T-helper 2 cell treated with Interferon-gamma antibody and Interleukin-4, amounts not matched to agents 100 ng/mL and 5 ng/mL, for 36 hours (primary cell): ENCODE measurements around the gene BNIP3. TPM values are rescaled to one million over a fixed set of nuclear protein-coding genes. Genes with fewer than 3 reads are reported as not detected.

ENCODE experiments used
- intact Hi-C: fragments of 100-400 bp; cut with micrococcal nuclease; formaldehyde crosslinking; loops from one replicate; pipeline ENCODE4 v1.15.1; 2023
- total RNA-seq: library from RNA; stranded (reverse); gene quantifications from 2 replicates; pipeline ENCODE4 v1.2.3, GENCODE V29; 2022

BNIP3 gene, protein sequence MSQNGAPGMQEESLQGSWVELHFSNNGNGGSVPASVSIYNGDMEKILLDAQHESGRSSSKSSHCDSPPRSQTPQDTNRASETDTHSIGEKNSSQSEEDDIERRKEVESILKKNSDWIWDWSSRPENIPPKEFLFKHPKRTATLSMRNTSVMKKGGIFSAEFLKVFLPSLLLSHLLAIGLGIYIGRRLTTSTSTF
- 39.9 and 41.0 TPM in 2 replicates for total RNA-seq

DNA sequence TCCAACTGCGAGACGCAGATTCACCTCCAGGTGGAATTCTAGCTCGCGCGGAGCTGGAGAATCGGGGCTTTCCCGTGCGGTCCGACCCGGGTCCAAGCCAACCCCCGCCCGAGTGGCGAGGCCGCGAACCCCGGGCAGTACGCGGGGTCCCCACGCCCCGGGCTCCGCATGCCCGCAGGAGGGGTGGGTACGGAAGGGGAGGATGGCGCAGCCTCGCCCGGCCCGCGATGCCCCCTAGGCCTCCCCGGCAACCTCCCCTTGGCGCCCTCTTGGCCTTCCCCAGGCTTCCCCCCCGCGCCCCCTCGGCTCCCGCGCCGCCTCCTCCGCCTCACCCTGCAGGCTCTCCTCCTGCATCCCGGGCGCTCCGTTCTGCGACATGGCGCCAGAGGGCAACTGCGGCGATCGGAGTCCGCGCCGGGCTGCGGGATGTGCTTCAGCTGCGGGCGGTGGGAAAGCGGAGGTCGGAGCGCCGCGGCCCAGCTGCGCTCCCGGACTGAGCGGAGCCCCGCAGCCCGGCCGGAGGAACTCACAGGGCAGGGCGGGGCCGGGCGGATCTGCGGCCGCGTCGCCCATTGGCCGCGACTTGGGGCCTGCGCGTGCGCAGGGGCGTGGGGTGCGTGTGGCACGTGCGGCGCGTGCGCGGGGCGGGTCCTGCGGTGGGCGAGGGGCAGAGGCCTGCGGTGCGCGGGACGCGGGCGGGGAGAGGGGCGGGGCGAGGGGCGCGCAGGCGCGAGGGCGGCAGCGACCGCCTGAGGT, at the start of gene BNIP3:
Gene BNIP3, minus strand, starts transcription at position 495 of the 756 bp plus-strand sequence. Its CDS starts 117 bp downstream, at position 378.
- intact Hi-C loops = loop anchor here (1.0 to 10.0 kb wide), 4 partner anchors 9 to 351 kb away; partner anchors contain the start of gene LRRC27

DNA sequence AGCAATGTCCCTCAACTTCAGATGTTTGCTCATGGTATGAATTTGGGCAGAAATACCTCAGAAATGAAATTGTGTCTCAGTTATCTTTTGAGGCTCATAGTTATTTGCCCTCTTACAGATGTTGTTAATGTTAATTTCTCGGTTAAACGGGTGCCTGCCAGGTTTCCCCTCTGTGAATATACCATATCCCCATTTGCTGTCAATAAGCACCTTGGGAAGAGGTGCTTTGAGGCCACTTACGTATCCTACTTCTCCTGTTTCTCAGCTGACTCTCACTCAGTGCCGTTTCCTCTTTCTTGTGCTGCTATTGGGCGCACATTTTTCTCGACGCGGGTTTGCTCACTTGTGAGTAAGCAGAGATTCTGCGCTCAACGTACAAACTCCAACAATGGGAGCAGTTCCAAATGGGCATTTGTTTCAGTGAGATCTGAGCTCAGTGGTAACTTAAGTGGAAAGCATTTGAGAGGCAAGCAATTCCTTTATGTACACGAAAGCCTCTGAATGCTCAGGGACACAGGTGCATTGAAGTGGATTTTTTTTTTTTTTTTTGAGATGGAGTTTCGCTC, 49.3 kb upstream of the BNIP3 start:
- intact Hi-C loops = no loop called here

DNA sequence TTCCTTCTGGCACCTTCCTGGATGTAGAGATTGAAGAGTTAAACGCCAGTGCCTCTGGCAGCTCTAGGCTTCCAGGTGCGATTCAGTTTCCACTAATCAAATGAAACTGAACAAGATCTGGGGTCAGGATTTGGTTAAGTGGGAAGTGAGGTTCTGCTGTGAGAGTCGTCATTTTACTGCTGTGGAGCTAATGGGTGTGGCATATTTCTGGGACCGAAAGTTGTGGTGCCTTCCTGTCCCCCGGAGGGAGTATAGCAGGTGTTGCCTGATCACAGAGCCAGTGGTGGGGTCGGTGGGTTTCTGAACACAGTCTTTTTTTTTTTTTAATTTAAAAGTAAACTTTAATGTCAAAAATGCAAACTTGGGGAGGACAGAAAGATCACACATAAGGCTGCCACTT, 47.0 kb upstream of the BNIP3 start:
- intact Hi-C loops = no loop called here

DNA sequence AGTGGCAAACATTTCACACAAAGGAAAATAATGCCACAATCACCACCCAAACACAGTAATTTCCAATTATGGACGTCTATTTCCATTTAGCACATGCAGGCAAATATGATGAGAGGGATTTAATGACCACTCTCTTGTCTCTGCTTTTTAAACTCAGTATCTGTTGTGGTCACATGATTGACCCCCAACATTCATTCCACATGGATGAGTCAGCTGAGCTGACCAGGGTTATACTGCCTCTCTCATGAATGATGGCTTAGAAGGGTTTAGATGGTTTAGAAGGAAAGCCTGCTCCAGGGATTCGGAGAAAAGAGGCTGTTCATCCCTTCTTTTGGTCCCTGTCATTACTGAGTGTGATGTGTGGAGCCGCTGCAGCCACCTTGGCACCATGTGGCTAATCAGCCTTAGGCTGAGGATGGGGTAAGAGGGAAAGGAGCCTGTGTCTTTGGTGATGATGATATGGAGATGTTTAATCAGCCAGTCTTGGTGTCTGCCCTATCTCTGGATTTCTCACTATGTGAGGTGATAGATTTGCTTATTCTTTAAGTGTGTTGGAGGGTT, 45.8 kb upstream of the BNIP3 start:
- intact Hi-C loops = no loop called here

DNA sequence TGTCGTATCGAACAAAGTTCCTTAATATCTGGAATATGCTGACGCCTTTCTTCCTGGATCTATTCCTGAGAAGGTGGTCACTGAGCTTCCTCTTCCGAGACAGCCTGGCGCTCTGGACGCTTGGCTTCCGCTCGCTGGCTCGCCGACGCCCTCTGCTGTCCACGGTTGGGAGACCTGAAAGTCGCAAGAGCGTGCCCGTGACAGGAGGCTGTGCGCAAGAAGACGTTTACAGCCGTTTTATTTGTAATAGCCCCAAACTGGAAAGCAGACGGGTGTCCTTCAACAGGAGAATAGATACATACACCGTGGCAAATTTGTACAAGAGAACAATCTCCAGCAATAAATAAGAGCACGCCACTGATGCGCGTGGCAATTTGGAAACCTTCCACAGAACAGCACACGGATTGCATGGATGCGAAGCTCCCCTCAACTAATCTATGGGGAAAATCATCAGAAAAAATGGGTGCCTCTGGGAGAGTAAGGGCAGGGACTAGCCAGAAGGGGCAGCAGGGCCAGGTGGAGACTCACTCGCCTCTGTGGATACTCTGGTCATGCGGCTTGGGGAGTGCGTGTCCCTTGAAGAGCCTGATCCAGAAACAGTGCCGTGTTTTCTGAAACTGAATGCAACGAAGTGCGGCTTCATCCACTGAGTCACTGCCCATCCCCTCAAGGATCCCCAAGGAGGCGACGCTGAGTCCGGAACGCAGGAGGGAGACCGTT, 41.5 kb upstream of the BNIP3 start:
- intact Hi-C loops = loop anchor here (1.0 to 5.0 kb wide), 3 partner anchors 51 to 138 kb away; partner anchors contain the start of gene PPP2R2D

DNA sequence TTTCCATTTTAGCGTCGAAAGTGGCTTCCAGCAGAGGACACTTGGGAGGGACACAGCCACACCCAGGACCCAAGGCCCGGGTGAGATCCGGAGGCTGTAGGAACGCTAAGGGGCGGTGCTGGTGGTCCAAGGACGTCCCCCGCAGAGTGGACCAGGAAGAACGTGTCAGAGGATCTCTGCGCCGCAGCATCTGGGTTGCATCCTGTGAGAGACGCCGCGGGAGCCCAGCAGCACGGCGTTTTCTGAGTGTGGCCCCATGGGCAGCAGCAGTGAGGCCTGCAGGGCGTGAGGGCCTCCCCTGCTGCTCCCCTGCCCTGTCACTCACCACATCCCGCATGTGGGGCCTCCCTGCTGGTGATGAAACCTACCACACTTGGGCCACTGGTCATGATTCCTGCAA, 40.5 kb upstream of the BNIP3 start:
- intact Hi-C loops = loop anchor here (5.0 kb wide), 2 partner anchors 50 to 120 kb away; partner anchors contain the start of gene PPP2R2D

DNA sequence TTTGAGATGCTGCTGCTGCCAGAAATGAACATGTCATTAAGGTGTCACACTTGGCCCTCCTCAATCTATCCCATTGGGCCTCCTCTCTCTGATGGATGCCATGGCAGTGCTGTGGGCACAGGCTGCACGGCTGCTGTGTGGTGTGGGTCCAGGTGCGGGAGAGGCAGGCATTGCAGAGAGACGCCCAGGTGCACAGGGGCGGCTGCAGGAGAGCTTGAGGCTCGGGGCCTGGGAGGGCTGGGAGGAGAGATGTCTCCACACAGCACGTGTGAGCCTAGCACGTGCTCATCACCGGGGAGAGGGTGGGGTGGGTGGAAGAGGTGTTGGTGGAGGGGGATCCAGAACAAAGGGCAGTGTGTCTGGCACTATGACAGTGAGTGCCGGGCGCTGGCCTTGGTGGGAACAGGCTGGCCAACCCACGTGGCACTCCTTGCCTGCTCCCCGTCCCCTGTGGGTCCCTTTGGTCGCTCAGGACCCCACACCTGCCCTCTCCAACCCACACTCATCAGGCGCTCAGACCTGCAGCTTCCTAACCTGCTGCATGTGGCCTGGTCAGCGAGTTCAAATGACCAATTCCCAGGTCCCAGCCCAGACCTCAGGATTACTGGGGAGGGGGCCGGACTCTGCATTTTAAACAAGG, 39.9 kb upstream of the BNIP3 start:
- intact Hi-C loops = loop anchor here (5.0 kb wide), 2 partner anchors 49 to 119 kb away; partner anchors contain the start of gene PPP2R2D

DNA sequence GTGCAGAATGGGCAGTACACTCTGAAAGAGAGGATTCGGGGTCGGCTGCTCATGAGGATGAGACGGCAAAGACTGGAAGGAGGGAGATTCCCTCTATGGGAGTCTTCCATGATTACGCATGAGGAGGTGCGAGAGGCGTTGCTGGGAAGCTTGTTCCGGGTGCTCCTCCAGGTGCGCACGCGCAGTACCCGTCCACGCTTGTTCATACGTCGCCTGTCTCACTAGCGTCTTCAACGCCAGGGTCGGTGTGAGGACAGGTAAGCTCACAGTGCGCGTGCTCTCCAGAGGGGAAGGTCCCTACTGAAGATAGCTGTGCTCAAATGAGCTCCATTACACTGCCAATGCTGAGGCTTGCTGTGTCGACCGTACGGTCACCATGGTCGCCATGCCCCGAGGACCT, 39.3 kb upstream of the BNIP3 start:
- intact Hi-C loops = loop anchor here (5.0 kb wide), 2 partner anchors 49 to 119 kb away; partner anchors contain the start of gene PPP2R2D

DNA sequence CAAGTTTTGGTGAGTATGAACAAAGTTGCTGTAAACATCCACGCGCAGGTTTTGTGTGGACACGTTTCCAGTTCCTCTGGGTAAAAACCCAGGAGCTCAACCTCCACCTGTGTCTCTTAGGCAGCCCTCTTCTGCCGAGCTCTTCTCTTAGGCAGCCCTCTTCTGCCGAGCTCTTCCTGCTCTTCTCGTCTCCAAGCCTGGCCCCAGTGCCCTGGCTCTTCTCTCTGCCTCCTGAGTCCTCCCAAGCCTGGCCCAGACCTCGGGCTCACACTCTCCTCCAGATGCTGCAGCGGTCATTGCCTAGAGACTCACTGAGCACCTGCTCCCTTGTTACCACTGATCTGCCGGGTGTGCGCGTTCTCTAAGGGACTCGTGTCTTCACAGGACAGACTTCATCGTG, 38.7 kb upstream of the BNIP3 start:
- intact Hi-C loops = loop anchor here (5.0 kb wide), 2 partner anchors 48 to 118 kb away; partner anchors contain the start of gene PPP2R2D

DNA sequence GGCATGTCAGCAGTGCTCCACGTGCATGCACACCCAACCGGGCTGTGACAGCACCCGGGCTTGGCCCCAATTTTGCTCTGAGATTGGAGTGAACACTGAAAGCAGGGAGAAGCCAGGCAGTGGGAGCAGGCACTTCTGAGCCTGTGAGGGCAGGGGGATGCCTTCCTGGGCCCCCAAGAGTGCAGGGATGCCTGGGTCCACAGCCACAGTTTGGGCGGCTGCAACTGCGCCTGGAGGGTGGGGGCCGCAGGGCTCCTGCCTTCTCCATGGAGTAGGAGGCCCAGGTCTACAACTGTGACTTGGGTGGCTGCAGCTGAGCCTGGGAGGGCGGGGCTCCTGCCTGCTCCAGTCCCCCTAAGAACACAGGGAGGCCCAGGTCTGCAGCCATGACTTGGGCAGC, 37.6 kb upstream of the BNIP3 start:
- intact Hi-C loops = no loop called here

DNA sequence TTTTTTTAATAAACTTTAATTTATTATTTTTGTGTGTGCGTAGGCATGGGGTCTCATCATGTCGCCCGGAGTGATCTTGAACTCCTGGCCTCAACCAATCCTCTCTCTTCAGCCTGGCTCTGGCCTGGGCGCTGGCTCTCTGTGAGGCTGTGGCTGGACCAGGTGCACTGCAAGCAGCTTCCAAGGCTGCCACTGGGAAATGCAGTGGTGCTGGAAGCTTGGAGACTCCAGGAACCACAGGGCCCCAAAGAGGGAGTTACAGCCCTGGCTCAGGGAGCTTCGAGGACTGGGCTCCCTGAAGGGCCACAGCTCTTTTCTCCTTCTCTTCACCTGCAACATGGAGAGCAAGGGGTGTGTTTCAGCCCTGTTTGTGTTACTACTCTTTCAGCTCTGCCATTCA, 36.7 kb upstream of the BNIP3 start:
- intact Hi-C loops = no loop called here

DNA sequence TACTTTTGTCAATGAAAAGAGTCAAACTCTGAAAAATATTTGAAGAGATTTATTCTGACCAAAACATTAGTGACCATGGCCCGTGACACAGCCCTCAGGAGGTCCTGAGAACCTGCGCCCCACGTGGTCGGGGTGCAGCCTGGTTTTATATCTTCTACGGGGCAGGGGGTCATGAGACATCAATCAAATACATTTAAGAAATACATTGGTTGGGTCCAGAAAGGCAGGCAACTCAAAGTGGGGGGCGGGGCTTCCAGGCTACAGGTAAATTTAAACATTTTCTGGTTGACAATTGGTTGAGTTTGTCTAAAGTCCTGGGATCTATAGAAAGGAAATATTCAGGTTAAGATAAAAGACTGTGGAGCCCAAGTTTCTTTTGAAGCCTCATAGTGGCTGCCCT, 34.8 kb upstream of the BNIP3 start:
- intact Hi-C loops = no loop called here

DNA sequence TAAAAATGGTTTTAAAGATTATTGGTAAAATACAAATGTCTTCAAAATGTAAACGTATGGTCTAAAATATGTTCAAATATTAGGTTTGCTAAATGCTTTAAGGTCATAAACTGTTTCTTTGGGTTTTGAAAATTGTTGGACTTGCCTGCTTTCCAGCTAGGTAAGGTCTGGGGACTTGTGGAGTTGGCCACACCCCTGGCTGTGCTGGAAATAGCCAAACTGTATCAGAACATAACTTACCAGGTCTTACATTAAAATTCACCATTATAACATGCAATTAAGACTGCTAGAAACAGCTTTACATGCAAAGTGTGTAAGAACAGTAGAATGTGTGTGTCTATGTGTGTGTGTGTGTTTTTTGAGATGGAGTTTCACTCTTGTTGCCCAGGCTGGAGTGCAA, 29.7 kb upstream of the BNIP3 start:
- intact Hi-C loops = no loop called here

DNA sequence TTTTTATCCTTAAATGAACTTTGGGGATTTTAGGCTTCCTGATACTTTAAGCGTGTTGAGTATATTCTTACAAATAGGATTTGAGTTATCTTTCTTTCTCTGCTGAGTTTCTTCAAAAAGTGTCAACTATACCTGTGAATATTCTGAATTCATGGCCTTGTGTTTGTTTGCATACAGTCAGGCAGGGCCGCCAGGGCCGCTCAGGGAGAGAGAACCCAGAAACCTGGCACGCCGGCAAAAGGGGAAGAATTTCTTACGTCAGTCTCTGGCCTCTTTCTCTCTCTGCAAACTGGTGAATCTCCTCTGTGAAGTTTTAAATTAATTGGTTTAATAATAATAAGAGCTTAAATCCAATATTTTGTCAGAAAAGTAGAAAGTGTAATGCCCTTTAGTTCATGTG, 29.3 kb upstream of the BNIP3 start:
- intact Hi-C loops = no loop called here

DNA sequence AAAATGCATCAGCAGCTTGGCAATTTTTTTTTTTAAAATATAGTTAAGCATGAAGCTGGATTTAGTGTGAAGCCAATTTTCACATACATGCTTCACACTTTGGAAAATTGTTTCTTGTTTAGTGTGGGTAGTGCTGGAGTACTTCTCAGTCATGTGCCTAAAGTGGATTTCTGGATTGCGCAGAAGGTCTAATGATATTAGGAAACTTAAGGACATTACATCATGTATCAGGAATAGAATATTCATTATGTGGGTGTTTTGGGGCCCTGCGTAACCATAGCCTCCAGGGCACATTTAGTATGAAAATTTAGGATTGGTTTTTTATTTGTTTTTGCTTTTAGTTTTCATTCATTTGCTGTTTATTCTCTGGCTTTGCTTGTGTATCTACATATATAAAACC, 28.8 kb upstream of the BNIP3 start:
- intact Hi-C loops = no loop called here

DNA sequence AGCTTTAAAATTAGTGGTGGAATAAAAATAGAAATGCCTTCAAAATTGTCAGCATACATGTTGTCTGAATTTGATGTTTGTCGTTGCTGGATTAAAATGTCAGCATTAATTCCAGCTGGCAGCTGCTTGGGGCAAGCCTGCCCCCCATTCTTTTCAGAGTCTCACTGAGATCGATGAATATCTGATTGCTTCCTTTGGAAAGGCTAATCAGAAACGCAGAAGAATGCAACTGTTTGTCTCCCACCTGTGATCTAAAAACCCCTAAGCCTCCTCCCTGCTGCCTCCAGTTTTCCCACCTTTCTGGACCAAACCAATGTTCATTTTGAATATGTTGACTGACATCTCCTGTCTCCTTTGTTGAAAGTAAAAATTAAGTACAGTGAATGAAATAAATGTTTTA, 27.9 kb upstream of the BNIP3 start:
- intact Hi-C loops = no loop called here

DNA sequence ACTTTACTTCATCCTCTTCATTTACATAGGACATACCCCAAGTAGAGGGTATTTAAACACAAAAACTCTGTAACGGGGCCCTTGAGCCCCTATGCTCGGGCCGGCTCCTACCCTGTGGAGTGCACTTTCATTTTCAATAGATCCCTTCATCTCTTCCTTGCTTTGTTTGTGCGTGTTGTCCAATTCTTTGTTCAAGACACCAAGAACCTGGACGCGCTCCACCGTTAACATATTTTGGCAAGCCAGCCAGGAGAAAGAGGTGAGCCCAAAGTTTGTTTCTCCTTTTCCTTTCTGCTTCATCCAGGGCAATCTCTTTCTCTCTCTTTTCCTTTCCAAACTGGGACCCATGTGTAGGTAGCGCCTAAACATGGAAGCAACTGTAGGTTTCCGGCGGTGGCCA, 26.0 kb upstream of the BNIP3 start:
- intact Hi-C loops = no loop called here

DNA sequence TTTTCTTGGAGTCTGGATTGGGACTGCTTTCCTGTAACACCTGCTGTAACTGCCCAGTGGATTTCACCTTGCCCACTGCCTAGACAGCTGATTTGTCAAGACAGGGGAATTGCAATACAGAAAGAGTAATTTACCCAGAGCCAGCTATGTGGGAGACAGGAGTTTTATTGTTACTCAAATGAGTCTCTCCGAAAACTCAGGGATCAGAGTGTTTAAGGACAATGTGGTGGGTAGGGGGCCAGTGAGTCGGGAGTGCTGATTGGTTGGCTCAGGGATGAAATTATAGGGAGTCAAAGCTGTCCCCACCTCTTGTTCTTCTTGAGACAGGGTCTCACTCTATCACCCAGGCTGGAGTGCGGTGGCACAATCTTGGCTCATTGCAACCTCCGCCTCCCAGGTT, 25.2 kb upstream of the BNIP3 start:
- intact Hi-C loops = no loop called here

DNA sequence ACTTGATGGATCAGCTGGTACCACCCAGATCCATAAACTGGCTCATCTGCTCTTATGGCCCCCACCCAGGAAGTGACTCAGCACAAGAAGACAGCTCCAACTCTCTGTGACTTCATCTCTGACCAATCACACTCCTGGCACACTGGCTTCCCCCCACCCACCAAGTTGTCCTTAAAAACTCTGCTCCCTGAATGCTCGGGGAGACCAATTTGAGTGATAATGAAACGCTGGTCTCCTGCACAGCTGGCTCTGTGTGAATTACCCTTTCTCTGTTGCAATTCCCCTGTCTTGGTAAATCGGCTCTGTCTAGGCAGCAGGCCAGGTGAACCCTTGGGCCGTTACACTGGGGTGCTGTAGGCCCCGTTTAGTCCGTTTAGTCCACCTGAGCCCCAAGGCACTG, 23.4 kb upstream of the BNIP3 start:
- intact Hi-C loops = no loop called here

DNA sequence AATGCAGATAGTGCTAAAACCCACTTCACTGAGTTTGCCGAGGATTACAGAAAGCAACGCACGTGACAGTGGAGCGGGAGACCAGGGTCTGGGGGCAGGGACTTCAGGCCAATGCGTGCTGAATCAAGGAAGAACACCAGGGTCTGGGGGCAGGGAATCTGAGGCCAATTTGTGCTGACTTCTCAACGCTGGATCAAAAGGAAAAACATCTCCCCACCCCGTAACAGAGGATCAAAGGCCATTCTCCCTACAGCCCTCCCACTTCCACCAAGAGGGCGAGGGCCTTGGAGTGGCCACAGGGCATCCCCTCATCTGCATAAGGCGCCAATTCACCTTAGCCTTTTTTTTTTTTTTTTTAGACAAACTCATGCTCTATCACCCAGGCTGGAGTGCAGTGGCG, 22.3 kb upstream of the BNIP3 start:
- intact Hi-C loops = no loop called here
